RPMI8226 (cell line): ENCODE results near the gene PHLDB2.
"Not testable (repeated sequence)": the region's sequence is repeated elsewhere in the genome, so short reads cannot be mapped to it uniquely, and the experiment has no call there.

ENCODE experiments used
- DNase-seq: peaks from one replicate; pipeline ENCODE4 v3.0.0-alpha.2; 2015

Gene PHLDB2

GRCh38 chr3:111859061-111859973 lies at the start of gene PHLDB2:
Gene PHLDB2, plus strand, starts transcription at chr3:111859265. Its CDS starts 24,813 bp downstream, at chr3:111884078.
- peak; percentile 17 for DNase-seq

- no peak for DNase-seq
Observed at GRCh38 chr3:111810909-111811308, 48.2 kb upstream of the PHLDB2 start.

- DNase-seq = no peak
Observed at GRCh38 chr3:111811811-111812210, 47.3 kb upstream of the PHLDB2 start.

- DNase-seq = no peak
Observed at GRCh38 chr3:111812701-111813100, 46.4 kb upstream of the PHLDB2 start.

DNA sequence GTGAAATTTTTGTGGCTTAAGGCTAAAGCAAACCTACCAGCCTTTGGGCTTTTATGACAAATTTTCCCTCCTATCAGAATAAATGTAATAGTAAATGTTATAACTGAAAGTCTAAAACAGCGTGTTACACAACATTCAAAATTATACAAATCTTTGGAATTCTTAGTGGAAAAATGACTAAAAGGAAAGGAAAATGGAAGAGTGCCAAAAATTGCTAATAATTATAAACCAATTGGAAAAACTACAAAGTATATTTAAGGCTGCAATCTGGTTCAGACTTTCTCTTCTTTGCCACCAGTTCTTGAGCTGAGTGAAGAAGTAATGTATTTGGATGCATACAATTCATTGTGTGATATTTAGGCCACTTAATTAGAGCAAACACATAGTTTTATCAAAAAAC lies 45.6 kb upstream of the PHLDB2 start:
- no peak for DNase-seq

DNA sequence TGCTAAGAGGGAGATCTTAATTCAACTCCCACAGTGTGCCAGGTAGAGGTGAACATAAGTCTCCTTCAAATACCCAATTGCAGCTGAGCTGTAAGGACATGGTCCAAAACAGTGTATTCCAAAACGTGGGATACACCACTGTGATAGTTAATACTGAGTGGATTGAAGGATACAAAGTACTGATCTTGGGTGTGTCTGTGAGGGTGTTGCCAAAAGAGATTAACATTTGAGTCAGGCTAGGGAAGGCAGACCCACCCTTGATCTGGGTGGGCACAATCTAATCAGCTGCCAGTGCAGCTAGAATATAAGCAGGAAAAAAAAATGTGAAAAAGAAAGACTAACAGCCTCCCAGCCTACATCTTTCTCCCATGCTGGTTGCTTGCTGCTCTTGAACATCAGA lies 45.1 kb upstream of the PHLDB2 start:
- no peak for DNase-seq

- DNase-seq = not testable (repeated sequence)
Observed at GRCh38 chr3:111816771-111817170, 42.3 kb upstream of the PHLDB2 start.

DNA sequence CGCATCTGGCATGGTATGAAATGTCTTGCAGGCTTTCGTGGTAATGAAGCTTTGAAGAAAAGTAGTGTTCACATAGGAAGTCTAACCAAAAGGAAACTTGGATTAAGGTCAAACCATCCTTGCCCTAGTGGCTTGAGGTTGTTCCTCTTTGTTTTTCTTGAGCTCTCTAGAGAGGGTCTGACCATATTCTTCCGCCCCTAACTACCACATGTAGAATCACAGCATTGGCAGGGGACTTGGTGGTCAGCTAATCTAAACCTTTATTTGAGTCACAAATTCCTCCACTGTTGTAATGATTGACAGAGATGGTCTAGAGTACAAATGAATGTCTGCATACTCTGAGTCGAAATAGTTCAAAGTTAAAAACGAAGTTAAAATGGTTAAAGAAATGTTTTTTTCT lies 39.1 kb upstream of the PHLDB2 start:
- DNase-seq = no peak

GRCh38 chr3:111820651-111821050 lies 38.4 kb upstream of the PHLDB2 start:
- DNase-seq = no peak

DNA sequence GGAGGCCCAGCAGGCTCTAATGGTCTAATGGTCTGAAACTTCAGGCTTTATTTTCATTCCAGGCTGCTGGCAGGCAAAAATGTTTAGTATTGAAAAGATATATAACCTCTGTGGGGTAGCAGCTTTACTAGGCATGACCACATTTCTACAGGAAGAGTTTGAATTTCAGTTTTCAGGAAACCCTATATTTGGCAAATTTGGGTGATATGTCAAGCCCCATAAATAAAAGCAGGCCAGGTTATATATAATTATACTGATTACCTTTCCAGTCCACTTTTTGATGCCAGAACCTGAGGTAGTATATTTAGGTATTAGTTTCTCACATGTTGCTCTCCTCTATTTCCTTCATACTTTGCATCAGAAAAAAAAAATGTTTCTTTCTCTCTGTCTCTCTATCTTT lies 37.2 kb upstream of the PHLDB2 start:
- DNase-seq = no peak

DNA sequence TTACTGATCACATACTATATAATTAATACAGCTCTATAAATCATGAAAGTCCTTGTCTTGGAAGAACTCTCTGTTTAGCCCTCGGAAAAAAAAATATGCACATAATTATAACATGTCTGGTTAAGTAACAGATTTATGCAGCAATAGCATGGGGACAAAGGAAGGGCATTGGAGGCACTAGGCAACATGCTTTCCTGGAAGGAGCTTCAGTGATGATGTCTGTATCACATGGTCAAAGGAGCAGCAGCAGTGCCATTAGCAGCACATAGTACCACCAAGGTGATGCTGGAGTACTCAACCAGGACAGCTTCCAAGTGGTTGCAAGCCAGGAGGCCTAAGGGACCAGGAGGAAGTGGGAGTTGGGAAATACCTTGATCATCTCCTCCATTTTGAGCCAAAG lies 36.3 kb upstream of the PHLDB2 start:
- no peak for DNase-seq

DNA sequence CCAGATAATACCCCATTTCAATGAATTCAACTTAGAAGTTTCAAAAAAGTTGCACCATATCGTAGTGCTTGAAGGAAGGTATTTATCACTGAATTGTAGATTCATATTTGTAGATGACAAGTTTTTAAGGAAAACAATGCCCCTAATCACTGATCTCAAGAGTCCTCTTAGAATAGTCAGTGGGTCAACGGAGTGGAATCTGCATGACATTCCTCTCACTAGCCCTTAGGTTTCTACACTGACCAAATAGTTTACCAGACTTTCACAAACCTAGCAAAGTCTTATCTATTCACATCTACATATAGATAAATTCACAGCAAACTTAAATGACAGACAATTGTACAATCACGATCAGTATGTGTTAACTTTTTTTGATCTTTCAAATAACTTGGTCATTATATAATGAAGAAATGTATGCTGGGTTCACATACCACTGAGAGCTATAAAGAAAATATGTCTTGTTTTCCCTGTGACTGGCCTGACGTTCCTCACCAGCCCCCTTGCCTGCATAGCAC lies 35.7 kb upstream of the PHLDB2 start:
- no peak for DNase-seq

DNA sequence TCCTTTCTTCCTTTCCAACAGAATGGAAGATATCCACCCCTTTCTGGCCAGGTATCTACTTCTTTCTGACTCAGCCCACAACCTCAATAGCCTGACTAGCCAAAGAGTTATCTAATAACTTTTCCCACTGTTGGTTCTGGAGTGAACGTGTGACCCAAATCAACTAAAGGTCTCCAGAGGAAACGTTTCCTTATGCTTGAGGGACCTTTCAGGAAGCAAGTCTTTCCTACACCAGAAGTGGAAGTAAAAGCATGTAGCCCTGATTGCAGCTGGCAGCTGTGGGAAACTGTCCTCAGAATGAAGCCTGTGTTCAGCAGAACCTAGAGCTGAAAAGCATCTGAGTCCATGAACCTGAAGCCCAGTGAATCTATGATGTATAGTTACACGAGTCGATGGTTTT lies 34.7 kb upstream of the PHLDB2 start:
- no peak for DNase-seq

DNA sequence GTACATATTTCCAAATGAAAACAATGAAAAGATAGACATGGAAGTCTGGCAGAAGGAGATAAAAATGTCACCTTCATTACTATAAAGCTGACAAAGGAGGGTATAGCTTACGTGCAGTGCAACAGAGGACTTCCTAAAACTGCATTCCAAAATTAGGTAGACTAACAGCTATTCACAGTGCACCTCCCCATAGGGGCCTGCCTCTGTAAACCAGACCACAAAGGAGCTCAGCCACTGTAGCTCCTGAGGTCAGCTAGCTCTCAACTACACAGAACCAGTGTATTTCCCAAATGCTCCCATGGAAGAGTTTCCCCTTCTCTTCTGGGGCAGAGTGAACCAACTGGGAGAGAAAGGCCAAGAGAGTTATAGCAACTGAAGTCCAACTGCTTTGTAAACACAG lies 31.2 kb upstream of the PHLDB2 start:
- no peak for DNase-seq

GRCh38 chr3:111828530-111828929 lies 30.5 kb upstream of the PHLDB2 start:
- DNase-seq = no peak

- no peak for DNase-seq
Observed at GRCh38 chr3:111829023-111829422, 30.0 kb upstream of the PHLDB2 start.

DNA sequence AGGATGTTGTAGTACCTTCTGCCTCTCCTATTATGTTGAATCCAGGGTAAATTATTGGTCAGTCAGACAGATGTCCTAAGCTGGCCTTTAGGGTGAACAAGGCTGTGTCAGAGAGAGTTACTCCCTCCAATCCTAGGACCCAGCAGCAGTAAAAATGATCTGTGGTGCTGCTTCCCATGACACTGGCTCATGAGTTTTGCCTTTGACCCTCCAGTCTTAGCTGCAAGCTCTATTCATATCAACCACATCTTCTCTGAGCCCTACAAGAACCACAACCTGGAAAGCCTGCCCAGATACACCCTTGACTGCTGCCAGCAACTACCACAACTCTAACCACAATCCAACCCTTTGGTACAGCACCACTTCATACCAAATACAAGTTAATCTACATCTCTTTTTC lies 27.2 kb upstream of the PHLDB2 start:
- no peak for DNase-seq

GRCh38 chr3:111837112-111837511 lies 22.0 kb upstream of the PHLDB2 start:
- no peak for DNase-seq

- no peak for DNase-seq
Observed at GRCh38 chr3:111838133-111838532, 20.9 kb upstream of the PHLDB2 start.

- DNase-seq = no peak
Observed at GRCh38 chr3:111846039-111846438, 13.0 kb upstream of the PHLDB2 start.

GRCh38 chr3:111846717-111847116 lies 12.3 kb upstream of the PHLDB2 start:
- no peak for DNase-seq

GRCh38 chr3:111848283-111848682 lies 10.8 kb upstream of the PHLDB2 start:
- no peak for DNase-seq

DNA sequence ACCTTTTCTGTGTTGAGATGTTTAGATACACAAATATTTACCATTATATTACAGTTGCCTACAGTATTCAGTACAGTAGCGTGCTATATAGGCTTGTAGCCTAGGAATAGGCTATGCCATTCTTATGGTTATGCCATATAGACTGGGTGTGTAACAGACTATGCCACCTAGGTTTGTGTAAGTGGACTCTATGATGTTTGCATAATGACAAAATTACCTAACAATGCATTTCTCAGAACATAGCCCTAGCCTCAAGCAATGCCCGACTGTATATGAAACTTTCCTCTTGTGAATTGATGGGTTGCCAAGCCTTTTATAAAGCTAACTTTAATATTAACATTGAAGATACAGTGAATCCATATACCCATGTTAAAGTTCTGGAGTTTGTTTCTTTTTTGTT lies 10.3 kb upstream of the PHLDB2 start:
- DNase-seq = no peak

- no peak for DNase-seq
Observed at GRCh38 chr3:111850537-111850936, 8.5 kb upstream of the PHLDB2 start.

DNA sequence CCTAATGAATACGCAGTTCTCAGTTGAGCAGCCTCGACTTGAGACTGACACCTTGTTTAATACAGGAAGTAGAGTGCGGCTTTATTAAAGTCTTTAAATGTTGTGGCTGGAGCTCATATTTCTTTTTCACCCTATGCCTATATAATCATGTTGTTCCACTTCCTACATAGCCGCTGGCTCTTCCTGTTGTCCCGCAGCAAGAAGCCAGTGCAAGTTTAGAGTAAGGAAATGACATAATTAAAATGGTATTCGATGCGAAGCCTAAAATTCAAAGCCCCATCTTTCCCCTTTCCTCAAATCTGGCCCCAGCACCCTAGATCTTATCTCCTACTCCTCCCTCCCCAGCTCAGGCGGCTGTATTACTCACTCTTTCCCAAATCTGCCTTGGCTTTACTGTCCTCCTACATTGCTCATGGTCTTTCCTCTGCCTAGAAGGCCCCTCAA lies 7.5 kb upstream of the PHLDB2 start:
- DNase-seq = no peak
